ENCODE results near the gene ALAD.
"Not testable (repeated sequence)": the region's sequence is repeated elsewhere in the genome, so short reads cannot be mapped to it uniquely, and the experiment has no call there.

ALAD gene

DNA sequence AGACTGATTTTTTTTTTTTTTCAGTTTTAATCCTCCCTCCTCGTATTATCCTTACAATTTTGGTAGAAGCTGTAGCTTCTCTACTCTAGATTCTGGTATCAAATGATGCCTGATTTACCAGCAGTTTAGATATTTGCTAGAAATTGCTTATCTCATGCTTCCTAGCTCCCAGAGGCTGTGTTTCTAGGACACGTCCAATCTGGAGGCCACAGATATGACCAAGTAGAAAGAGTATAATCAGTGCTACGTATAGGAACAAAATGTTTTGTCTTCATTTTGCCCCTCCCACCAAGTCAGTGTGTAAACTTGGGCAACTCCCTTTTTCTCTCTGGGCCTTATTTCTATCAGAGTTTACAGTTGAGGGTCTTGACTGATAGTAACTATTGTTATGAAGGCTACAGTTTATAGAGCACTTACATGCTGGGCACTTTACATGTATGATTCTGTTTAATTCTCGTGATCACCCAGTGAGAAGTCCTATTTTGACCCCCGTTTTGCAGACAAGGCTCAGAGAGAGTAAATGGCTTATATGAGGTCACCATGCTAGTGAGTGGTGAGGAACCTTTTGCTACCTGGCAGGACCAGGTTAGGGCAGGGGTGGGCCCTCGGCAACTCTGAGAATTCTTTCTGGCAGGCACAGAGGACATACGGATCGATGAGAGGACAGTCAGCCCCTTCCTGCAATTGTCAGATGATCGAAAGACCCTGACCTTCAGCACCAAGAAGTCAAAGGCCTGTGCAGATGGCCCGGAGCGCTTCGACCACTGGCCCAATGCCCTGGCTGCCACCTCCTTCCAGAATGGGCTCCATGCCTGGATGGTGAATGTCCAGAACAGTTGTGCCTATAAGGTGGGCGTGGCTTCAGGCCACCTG lies 31.9 kb downstream of the ALAD start:
- no peak for TF ChIP-seq TAF1 (IDR thresholded peaks at IDR 0.05; ENCODE audit: borderline replicate concordance, low read depth, low read length)
- no peak for TF ChIP-seq POLR2A (IDR thresholded peaks at IDR 0.05; ENCODE audit: low read depth, low read length)
- TF ChIP-seq POLR2AphosphoS5 (IDR thresholded peaks at IDR 0.05; ENCODE audit: low read depth, low read length), result no peak
- DNase-seq (ENCODE audit: insufficient read length), result no peak
- no peak for FAIRE-seq

DNA sequence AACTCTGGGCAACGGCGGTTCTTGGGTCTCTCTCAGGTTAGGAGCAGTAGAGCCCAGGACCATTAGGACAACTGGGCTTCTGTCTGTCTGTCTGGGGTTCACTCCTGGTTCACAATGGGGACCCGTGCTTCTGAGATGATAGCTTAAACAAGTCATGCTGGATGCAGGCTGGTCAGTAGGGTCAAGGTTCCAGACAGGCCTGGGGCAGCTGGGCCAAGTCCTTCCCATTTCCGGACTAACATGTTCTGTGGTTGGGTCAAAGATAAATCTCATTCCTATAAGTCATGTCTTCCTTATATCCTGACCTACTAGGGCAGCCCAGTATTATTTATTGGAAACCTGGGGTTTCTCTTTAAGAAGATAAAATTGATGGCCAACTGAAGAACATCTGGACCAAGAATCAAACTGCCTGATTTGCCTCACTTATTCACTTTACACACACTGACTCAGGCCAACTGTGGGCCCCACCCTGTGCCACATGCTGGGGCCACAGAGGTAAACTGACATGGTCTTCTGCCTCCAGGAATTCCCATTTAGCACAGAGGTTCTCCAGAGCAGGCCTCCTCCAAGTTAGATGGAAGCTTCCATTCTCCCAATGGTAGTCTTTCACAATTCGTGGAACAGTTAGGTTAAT lies 32.6 kb downstream of the ALAD start:
- no peak for DNase-seq (ENCODE audit: insufficient read length)
- no peak for FAIRE-seq

DNA sequence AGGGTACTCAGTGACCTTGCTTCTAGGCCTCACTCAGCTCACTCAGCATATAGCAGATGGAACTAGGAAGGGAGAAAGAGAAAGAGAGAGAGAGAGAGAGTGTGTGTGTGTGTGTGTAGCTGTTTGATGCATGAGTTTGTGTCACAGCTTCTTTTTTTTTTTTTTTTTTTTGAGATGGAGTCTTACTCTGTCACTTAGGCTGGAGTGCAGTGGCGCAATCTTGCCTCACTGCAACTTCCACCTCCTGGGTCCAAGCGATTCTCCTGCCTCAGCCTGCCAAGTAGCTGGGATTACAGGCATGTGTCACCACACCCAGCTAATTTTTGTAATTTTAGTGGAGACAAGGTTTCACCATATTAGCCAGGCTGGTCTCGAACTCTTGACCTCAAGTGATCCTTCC lies 35.4 kb downstream of the ALAD start:
- not testable (repeated sequence) for DNase-seq (ENCODE audit: insufficient read length); FAIRE-seq

More for the DNA sequence above, 32.6 kb downstream of the ALAD start:
- TF ChIP-seq TAF1 (IDR thresholded peaks at IDR 0.05; ENCODE audit: borderline replicate concordance, low read depth, low read length) (no peak), POLR2AphosphoS5 (IDR thresholded peaks at IDR 0.05; ENCODE audit: low read depth, low read length) (no peak), POLR2A (IDR thresholded peaks at IDR 0.05; ENCODE audit: low read depth, low read length) (no peak)

DNA sequence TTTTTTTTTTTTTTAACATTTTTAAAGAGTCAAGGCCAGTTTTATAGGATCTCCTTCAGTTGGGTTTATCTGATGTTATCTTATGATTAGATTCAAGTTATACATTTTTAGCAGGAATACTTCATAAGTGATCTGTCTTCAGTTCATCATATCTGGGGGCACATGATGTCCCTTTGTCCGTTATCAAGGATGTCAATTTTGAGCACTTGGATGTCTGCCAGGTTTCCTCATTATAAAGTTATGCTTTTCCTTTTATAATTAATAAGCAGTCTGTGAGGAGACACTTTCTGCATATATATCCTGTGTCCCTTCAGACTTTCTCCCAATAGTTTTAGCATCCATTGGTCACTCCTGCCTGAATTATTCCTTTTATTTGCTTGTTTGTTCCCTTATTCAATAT lies 36.1 kb downstream of the ALAD start:
- DNase-seq (ENCODE audit: insufficient read length) (no peak), FAIRE-seq (no peak)
- TF ChIP-seq TAF1 (IDR thresholded peaks at IDR 0.05; ENCODE audit: borderline replicate concordance, low read depth, low read length) (no peak), POLR2AphosphoS5 (IDR thresholded peaks at IDR 0.05; ENCODE audit: low read depth, low read length) (no peak), POLR2A (IDR thresholded peaks at IDR 0.05; ENCODE audit: low read depth, low read length) (no peak)

DNA sequence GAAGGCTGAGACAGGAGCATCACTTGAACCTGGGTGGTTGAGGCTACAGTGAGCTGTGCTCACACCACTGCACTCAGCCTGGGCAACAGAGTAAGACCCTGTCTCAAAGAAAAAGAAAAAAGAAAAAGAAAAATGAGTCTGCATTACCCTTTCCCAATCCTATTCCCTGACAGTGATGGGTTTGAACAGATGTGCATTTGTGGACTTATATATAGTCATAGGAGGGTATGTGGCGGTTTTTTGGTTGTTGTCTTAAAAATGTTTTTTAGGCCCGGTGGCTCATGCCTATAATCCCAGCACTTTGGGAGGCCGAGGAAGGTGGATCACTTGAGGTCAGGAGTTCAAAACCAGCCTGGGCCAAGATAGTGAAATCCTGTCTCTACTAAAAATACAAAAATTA lies 37.7 kb downstream of the ALAD start:
- FAIRE-seq (no peak), DNase-seq (ENCODE audit: insufficient read length) (no peak)
- TF ChIP-seq TAF1 (IDR thresholded peaks at IDR 0.05; ENCODE audit: borderline replicate concordance, low read depth, low read length) (no peak), POLR2AphosphoS5 (IDR thresholded peaks at IDR 0.05; ENCODE audit: low read depth, low read length) (no peak), POLR2A (IDR thresholded peaks at IDR 0.05; ENCODE audit: low read depth, low read length) (no peak)

DNA sequence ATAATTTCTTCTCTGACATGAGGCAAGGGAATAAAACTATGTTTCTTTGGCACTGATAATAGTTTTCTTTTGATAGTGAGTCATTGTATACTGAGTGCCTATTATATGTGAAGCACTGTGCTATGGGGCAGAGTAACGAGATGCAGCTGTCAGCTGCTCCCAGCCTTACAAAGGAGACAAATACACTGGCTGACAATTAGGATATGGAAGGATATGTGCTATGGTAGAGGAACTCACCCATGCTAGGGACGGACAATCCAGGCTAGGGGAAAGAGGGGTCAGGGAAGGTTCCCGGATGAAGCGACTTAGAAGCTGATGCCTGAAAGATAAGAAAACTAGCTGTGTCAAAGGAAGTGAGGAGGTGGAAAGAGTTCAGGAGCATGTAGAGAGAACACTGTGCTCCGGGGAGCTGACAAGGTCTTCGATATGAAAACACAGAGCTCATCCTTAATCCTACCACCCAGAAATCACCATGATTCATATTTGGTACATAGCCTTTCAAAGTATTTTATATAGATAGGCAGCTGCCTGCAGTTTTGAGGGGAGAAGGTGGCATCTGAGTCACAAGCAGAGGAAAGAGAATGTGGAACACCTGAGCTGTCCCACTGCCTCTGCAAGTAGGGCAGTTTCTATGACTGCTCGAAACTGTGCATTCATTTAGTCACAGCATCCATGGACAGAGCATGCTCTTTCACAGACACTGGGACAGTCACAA lies 39.6 kb downstream of the ALAD start:
- no peak for FAIRE-seq
- DNase-seq (ENCODE audit: insufficient read length), result no peak
- TF ChIP-seq POLR2A (IDR thresholded peaks at IDR 0.05; ENCODE audit: low read depth, low read length) (no peak), POLR2AphosphoS5 (IDR thresholded peaks at IDR 0.05; ENCODE audit: low read depth, low read length) (no peak), TAF1 (IDR thresholded peaks at IDR 0.05; ENCODE audit: borderline replicate concordance, low read depth, low read length) (no peak)

DNA sequence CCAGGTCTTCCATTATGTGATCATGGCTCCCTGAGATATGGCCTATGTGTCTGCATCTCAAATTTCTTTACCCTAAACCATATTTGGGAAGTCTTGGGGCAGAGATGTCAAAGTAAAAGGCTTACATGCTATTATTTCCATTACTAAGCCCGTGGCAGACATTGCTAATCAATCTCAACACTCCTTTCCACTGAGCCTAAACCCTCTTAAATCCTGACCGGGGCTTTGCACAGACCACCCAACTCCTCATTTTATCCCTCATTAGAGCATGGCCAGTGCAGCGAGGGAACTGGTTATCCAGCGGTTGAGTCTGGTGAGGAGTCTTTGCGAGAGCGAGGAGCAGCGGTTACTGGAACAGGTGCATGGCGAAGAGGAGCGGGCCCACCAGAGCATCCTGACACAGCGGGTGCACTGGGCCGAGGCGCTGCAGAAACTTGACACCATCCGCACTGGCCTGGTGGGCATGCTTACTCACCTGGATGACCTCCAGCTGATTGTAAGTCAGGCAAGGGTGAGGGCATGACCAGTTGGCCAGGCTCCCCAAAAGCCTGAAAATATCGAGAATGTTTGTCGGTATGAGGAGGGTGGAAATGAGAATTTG lies 40.7 kb downstream of the ALAD start:
- DNase-seq (ENCODE audit: insufficient read length) (no peak), FAIRE-seq (no peak)
- TF ChIP-seq POLR2AphosphoS5 (IDR thresholded peaks at IDR 0.05; ENCODE audit: low read depth, low read length), result no peak
- TF ChIP-seq TAF1 (IDR thresholded peaks at IDR 0.05; ENCODE audit: borderline replicate concordance, low read depth, low read length), result no peak
- no peak for TF ChIP-seq POLR2A (IDR thresholded peaks at IDR 0.05; ENCODE audit: low read depth, low read length)

DNA sequence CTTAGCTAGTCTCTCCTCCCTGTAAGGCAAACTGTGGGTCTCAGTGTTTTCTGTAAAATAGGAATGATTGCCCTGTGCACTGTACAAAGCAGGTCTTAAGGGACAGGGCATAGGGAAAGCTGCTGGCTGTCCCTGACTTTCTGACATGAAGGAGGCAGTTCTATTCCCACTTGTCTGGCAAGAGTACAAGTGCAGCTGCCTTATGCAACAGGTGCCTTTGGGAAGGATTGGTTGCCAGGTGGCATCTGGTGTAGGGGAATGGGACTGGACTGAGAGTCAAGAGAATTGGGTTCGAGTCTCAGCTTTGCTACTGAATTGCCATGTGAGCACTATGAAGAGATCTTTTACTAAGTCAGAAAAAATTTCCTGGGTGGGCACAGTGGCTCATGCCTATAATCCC lies 41.7 kb downstream of the ALAD start:
- DNase-seq (ENCODE audit: insufficient read length), result no peak
- TF ChIP-seq POLR2AphosphoS5 (IDR thresholded peaks at IDR 0.05; ENCODE audit: low read depth, low read length) (no peak), TAF1 (IDR thresholded peaks at IDR 0.05; ENCODE audit: borderline replicate concordance, low read depth, low read length) (no peak), POLR2A (IDR thresholded peaks at IDR 0.05; ENCODE audit: low read depth, low read length) (no peak)
- FAIRE-seq, result no peak

DNA sequence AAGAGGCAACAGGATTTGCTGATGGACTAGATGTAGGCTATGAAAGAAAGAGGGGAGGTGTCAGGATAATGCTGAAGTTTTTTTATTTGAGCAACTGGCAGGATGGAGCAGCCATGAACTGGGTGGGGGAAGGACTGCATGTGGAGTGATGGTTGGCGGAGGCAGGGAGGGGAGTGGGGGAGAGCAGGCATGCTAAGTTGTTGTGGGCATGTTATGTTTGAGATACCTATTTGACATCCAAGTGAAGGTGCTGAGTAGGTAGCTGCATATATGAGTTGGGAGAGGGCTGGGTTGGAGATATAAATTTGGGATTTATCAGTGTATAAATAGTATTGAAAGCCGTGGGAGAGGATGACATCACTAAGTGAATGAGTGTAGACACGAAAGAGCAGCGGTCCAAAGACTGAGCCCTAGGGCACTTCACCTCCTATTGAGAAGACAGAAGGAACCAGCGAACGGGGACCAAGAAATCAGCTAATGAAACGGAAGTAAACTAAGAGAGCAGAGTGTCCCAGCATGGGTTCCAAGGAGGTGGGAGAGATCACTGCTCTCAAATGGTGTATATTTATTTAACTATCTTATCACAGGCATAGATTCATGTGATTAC lies 44.3 kb downstream of the ALAD start:
- FAIRE-seq (no peak), DNase-seq (ENCODE audit: insufficient read length) (no peak)
- no peak for TF ChIP-seq POLR2AphosphoS5 (IDR thresholded peaks at IDR 0.05; ENCODE audit: low read depth, low read length)
- TF ChIP-seq POLR2A (IDR thresholded peaks at IDR 0.05; ENCODE audit: low read depth, low read length), result no peak
- TF ChIP-seq TAF1 (IDR thresholded peaks at IDR 0.05; ENCODE audit: borderline replicate concordance, low read depth, low read length), result no peak

DNA sequence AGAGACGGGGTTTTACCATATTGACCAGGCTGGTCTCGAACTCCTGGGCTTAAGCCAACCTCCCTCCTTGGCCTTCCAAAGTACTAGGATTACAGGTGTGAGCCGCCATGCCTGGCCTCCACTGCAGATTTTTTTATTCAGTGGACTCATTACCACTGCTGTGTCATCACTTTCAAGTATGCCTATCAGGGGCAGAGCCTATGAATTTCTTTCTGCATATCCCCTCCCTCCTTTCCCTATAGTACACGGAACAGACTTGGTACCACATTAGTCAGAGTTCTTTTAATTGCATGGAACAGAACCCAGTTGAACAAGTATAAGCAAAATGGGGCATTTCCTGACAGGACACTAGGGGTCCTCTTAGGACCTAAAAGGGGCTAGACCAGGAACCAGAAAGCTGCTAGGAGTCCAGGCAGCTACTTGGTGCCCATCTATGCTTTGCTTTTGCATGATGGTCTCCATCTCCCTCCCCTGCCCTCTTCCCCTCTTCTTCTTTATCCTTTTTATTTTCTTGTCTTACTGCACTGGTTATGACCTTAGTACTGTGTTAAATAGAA lies 46.0 kb downstream of the ALAD start:
- TF ChIP-seq TAF1 (IDR thresholded peaks at IDR 0.05; ENCODE audit: borderline replicate concordance, low read depth, low read length), result no peak
- TF ChIP-seq POLR2AphosphoS5 (IDR thresholded peaks at IDR 0.05; ENCODE audit: low read depth, low read length), result no peak
- TF ChIP-seq POLR2A (IDR thresholded peaks at IDR 0.05; ENCODE audit: low read depth, low read length), result no peak
- FAIRE-seq (no peak), DNase-seq (ENCODE audit: insufficient read length) (no peak)

DNA sequence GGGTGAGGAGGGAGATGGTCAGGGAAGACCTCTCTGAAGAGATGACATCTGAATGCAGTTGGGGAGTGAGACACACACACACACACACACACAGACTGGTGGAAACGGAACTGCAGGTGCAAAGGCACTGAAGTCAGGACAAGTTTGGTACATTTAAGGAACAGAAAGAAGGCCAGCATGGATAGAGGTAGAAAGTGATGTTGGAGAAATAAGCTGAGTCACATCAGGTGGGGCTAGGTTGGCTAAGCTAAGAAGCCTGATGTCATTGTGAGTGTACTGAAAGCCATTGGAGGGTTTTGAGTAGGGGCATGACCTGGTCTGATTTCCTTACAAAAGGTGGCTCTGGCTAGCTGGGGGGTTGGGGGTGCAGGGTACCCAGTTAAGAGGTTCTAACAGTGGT lies 48.7 kb downstream of the ALAD start:
- DNase-seq (ENCODE audit: insufficient read length), result no peak
- FAIRE-seq, result no peak
- no peak for TF ChIP-seq POLR2A (IDR thresholded peaks at IDR 0.05; ENCODE audit: low read depth, low read length)
- TF ChIP-seq TAF1 (IDR thresholded peaks at IDR 0.05; ENCODE audit: borderline replicate concordance, low read depth, low read length), result no peak
- TF ChIP-seq POLR2AphosphoS5 (IDR thresholded peaks at IDR 0.05; ENCODE audit: low read depth, low read length), result no peak
